ENCODE measurements around the gene ARHGAP15.

DNA sequence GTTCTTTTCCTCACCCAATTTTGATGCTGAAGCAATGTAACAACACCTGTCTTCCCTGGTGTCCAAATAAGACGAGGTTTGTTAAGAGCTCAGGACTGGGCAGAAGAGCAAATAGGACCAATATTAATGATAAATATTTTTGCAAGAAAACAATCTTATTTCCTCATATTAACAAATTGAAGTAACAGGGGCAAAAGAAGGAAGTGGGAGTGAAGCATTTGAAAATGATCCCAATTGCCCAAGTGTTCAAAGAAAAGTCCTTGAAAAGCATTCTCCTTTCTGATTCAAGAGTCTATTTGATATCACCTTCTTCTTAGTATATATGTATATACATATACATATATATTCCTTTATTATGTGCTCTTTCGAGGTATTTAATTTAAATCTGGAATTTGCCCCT, 418.8 kb downstream of the ARHGAP15 start:
- TF ChIP-seq, protein P1, sequence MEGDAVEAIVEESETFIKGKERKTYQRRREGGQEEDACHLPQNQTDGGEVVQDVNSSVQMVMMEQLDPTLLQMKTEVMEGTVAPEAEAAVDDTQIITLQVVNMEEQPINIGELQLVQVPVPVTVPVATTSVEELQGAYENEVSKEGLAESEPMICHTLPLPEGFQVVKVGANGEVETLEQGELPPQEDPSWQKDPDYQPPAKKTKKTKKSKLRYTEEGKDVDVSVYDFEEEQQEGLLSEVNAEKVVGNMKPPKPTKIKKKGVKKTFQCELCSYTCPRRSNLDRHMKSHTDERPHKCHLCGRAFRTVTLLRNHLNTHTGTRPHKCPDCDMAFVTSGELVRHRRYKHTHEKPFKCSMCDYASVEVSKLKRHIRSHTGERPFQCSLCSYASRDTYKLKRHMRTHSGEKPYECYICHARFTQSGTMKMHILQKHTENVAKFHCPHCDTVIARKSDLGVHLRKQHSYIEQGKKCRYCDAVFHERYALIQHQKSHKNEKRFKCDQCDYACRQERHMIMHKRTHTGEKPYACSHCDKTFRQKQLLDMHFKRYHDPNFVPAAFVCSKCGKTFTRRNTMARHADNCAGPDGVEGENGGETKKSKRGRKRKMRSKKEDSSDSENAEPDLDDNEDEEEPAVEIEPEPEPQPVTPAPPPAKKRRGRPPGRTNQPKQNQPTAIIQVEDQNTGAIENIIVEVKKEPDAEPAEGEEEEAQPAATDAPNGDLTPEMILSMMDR (IDR thresholded peaks at IDR 0.05): no peak
- no peak for TF ChIP-seq POLR2A (IDR thresholded peaks at IDR 0.05)
